GM06990 (cell line): ENCODE data around the gene POC1A.

Experiments used
- DNase-seq: peaks from one replicate; pipeline ENCODE4 v3.0.0-alpha.2; 2011; ENCODE audit not compliant: insufficient read length; ENCODE audit errors: extremely low read depth
- H3K27me3 ChIP-seq: replicated peaks from 2 replicates; pipeline ENCODE4 v1.6.0; 2011; ENCODE audit warnings: low read length; ENCODE audit not compliant: control insufficient read depth, insufficient read depth
- H3K36me3 ChIP-seq: 2 replicates; pipeline ENCODE4 v1.5.1; 2011; ENCODE audit warnings: low read length; ENCODE audit not compliant: control insufficient read depth, insufficient read depth
- H3K4me3 ChIP-seq: replicated peaks from 2 replicates; pipeline ENCODE4 v1.5.1; 2011; ENCODE audit warnings: low read depth, mild to moderate bottlenecking, control low read depth, low read length
- TF ChIP-seq, protein P1 (sequence below): IDR thresholded peaks from 2 replicates; pipeline ENCODE4 v1.5.1; 2011; ENCODE audit warnings: low read length, control low read depth, mild to moderate bottlenecking, inconsistent platforms; ENCODE audit not compliant: insufficient read depth, poor library complexity, severe bottlenecking

POC1A gene

DNA sequence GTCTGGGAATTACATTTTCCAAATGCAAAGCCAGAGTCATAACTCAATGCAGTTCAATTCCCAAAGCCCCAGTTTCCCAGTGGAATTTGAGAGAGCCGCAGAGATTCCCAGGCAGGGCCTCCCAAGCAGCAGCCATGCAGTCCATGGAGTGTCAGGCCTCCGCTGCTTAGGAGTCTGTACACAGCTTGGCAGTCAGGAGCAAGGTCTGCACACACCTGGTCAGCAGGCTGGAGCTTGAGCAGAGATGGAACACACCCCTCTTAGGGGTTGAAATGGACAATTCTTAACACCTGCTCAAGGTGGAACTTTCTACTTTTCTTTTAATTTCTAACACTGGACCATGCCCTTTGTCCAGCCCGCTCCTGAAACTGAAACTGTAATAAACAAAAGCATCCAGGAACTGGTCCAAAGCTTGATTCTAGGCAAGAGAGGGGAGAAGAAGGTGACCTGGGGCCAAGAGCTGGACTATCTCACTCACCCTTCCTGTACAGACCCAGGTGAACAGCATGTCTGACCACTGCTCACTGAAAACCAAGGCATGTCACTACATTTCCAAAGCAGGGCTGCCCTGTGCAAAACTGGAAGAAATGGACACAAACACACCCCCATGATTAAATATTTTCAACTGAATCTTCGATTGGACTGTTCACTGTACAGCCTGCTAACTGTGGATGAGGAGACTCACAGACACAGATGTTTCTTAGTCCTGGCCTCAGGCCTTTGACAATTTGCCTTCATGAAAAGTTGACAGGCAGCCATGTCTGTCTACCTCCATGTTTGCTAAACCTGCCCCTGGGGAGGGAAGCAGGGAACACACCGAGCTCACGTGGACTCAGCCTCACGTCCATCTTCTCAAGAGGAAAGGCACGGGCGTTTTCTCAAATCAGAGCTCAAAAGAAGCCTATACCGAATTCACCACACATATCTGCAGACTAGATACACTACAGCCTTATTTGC lies 49.3 kb downstream of the POC1A start:
- Histone ChIP-seq H3K4me3 (no peak overlapping the region), H3K27me3 (no peaks in the 10 kb centered on the region), H3K36me3 (peaks cover 2% of the 10 kb centered on the region)
- no peak for DNase-seq
- TF ChIP-seq, protein P1, sequence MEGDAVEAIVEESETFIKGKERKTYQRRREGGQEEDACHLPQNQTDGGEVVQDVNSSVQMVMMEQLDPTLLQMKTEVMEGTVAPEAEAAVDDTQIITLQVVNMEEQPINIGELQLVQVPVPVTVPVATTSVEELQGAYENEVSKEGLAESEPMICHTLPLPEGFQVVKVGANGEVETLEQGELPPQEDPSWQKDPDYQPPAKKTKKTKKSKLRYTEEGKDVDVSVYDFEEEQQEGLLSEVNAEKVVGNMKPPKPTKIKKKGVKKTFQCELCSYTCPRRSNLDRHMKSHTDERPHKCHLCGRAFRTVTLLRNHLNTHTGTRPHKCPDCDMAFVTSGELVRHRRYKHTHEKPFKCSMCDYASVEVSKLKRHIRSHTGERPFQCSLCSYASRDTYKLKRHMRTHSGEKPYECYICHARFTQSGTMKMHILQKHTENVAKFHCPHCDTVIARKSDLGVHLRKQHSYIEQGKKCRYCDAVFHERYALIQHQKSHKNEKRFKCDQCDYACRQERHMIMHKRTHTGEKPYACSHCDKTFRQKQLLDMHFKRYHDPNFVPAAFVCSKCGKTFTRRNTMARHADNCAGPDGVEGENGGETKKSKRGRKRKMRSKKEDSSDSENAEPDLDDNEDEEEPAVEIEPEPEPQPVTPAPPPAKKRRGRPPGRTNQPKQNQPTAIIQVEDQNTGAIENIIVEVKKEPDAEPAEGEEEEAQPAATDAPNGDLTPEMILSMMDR, result no peak

DNA sequence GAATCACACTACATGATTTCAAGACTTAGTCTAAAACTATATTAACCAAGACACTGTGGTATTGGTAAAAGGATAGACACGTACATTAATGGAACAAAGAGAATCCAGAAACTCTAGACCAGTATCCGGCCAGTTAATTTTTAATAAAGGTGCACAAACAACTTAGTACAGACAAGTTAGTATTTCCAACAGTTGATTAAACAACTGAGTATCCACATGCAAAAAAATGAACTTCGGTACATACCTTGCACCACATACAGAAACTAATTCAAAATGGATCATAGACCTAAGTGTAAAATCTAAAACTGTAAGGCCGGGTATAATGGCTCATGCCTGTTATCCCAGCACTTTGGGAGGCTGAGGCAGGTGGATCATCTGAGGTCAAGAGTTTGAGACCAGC lies 51.3 kb downstream of the POC1A start:
- Histone ChIP-seq H3K4me3 (no peak overlapping the region), H3K27me3 (no peaks in the 10 kb centered on the region), H3K36me3 (peaks cover 2% of the 10 kb centered on the region; the same call in 1 of the 2 replicates)
- TF ChIP-seq, protein P1, result no peak
- DNase-seq, result no peak

DNA sequence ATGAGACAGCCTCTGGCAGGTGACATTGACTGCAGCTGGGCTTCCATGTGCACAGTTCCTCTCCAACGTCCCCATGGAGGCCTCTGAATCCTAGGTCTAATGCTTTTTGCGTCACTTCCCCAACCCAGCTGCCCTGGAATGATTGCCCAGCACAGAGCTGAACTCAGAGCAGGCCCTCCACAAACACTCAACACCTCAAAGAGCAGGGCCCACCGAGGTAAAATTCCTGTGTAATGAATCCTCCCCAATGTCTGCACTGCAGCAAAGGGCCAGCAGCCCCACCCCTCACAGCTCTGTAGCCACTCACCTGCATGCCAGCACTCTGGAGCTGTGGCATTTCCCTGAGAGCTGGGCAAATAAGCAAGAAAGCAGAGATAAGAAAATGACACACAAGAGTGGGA lies 55.2 kb downstream of the POC1A start:
- Histone ChIP-seq H3K4me3 (no peak overlapping the region), H3K27me3 (no peaks in the 10 kb centered on the region), H3K36me3 (no peaks in the 10 kb centered on the region; the same call in none of the 2 replicates)
- DNase-seq, result no peak
- TF ChIP-seq, protein P1, result no peak

DNA sequence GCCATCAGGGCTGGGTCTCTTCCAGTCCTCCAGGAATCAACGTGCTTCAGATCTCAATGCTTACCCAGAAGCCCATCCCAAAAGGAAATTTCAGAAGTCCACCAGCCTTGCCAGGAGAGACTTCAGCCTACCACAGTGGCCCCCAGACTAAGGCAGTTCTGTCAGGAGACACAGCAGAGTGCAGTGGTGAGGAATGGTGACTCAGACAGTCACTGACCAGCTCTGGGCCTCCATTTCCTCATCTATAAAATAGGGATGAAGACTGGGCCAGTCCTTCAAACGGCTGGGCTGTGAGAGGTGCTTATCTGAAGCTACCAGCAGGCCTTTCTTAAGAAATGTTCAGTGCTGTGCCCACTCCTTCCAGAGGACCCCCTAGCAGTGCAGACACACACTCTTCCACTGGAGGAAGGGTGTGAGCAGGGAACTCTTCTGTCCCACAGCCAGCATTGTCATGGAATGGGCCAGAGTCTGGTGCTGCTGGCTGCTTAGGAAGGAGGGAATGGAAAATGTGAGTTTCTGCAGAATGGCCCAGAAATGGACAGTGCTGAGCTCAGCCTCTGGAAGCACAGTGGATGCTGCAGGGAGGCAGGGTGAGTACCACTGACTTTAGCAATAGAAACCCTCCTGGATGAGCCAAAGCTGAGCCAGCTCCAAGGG lies 56.2 kb downstream of the POC1A start:
- no peak for DNase-seq
- H3K27me3 ChIP-seq, result no peaks in the 10 kb centered on the region
- peaks cover 2% of the 10 kb centered on the region for H3K36me3 ChIP-seq
- TF ChIP-seq, protein P1, result no peak
- H3K4me3 ChIP-seq, result no peak overlapping the region

DNA sequence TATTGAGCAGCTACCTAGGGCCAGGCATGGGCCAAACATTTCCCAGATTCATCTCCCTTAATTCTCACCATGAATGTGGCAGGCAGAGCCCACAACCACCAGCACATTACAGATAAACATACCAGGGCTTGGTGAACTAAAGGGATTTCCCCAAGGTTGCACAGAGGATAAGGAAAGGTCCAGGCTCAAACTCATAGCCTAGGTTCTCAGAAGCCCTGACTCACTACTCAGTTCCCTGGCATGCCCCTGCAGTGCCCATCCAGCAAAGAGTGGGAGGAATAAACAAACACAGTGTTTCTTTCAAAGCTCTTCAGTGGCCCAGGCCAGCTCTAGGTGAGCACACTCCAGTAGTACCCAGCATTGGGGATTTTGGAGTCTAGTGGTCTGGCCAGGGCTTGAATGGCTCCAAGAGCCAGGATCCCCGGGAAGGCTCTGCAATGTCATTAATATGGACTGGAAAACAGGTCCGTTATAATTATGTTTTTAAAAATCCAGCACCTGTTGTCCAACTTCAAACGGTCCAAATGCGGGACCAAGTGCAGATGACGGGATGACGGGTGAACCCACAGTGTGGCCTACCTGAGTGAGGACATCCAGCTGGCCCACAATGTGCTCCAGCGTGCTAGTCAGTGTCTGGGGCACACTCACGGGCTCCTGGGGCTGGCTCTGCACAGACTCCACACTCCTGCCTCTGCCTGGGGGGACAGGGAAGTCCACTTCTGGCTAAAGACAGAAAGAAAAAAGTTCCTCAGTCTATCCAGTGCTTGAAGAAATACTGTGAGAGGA lies 58.0 kb downstream of the POC1A start:
- DNase-seq, result no peak
- H3K4me3 ChIP-seq, result no peak overlapping the region
- H3K36me3 ChIP-seq, result peaks cover 2% of the 10 kb centered on the region
- H3K27me3 ChIP-seq, result no peaks in the 10 kb centered on the region
- TF ChIP-seq, protein P1, result no peak
